OCI-M1 (cell line): Measurements from ENCODE around the gene AP1S3.
"Not testable (repeated sequence)": the region's sequence is repeated elsewhere in the genome, so short reads cannot be mapped to it uniquely, and the experiment has no call there.

Experiments used
- DNase-seq: peaks from one replicate; lab custom pipeline; 2025; lab: John Stamatoyannopoulos, UW

The AP1S3 gene

GRCh38 chr2:223801736-223802135 is 35.6 kb downstream of the AP1S3 start:
- DNase-seq: no peak

GRCh38 chr2:223800908-223801307 is 36.5 kb downstream of the AP1S3 start:
- no peak for DNase-seq

- peak; percentile 49 for DNase-seq
Measured at GRCh38 chr2:223797811-223798721, 39.3 kb downstream of the AP1S3 start.

- no peak for DNase-seq
Measured at GRCh38 chr2:223797037-223797436, 40.3 kb downstream of the AP1S3 start.

GRCh38 chr2:223789423-223789822 is 48.0 kb downstream of the AP1S3 start:
- DNase-seq: no peak

GRCh38 chr2:223788826-223789225 is 48.6 kb downstream of the AP1S3 start:
- no peak for DNase-seq

- DNase-seq: not testable (repeated sequence)
Measured at GRCh38 chr2:223788106-223788505, 49.3 kb downstream of the AP1S3 start.

GRCh38 chr2:223787358-223787757 is 50.0 kb downstream of the AP1S3 start:
- DNase-seq: no peak

GRCh38 chr2:223786943-223787342 is 50.4 kb downstream of the AP1S3 start:
- DNase-seq: no peak

- no peak for DNase-seq
Measured at GRCh38 chr2:223786236-223786635, 51.1 kb downstream of the AP1S3 start.

GRCh38 chr2:223784221-223784772 is 53.1 kb downstream of the AP1S3 start:
- no peak for DNase-seq

GRCh38 chr2:223782629-223783028 is 54.8 kb downstream of the AP1S3 start:
- no peak for DNase-seq

GRCh38 chr2:223781560-223781959 is 55.8 kb downstream of the AP1S3 start:
- no peak for DNase-seq

- peak; percentile 65 for DNase-seq
Measured at GRCh38 chr2:223779877-223780276, 57.5 kb downstream of the AP1S3 start.

- DNase-seq: no peak
Measured at GRCh38 chr2:223774193-223774592, 63.2 kb downstream of the AP1S3 start.

GRCh38 chr2:223772363-223772762 is 65.0 kb downstream of the AP1S3 start:
- DNase-seq: no peak

GRCh38 chr2:223771475-223771874 is 65.9 kb downstream of the AP1S3 start:
- no peak for DNase-seq

GRCh38 chr2:223768179-223768578 is 69.2 kb downstream of the AP1S3 start:
- DNase-seq: no peak

GRCh38 chr2:223767341-223767740 is 70.0 kb downstream of the AP1S3 start:
- no peak for DNase-seq

- no peak for DNase-seq
Measured at GRCh38 chr2:223765221-223765785, 72.1 kb downstream of the AP1S3 start.

- DNase-seq: no peak
Measured at GRCh38 chr2:223764796-223765195, 72.6 kb downstream of the AP1S3 start.

GRCh38 chr2:223762853-223763252 is 74.5 kb downstream of the AP1S3 start:
- DNase-seq: no peak

- DNase-seq: not testable (repeated sequence)
Measured at GRCh38 chr2:223761746-223762145, 75.6 kb downstream of the AP1S3 start.
